ENCODE data around the gene PRR36.

Gene PRR36

GRCh38 chr19:7899751-7900378, 25.7 kb upstream of the PRR36 start:
- Histone ChIP-seq H3K4me1 (ENCODE audit: control insufficient read depth in 2 of 2, insufficient read depth in 1 of 2, low read depth in 1 of 2, low read length in 2 of 2) (peaks cover 7 to 12% of the 10 kb centered on the region in 2 donors), H3K18ac (ENCODE audit: low read length) (no peak overlapping the region), H3K27ac (replicated peaks; ENCODE audit: low read length) (no peak overlapping the region), H2BK120ac (ENCODE audit: low read depth, low read length) (peak overlapping the region; percentile 17), H3K4ac (ENCODE audit: low read length) (no peak overlapping the region), H2AFZ (ENCODE audit: low read length) (no peak overlapping the region), H3K14ac (ENCODE audit: low read length) (no peak overlapping the region), H3K23ac (ENCODE audit: low read depth, low read length, poor library complexity) (peak overlapping the region; percentile 30), H3K27me3 (ENCODE audit: control insufficient read depth in 3 of 3, insufficient read depth in 3 of 3, low read depth in 1 of 3, low read length in 3 of 3) (peaks cover 0 to 4% (median 0%) of the 10 kb centered on the region in 3 experiments), H2BK12ac (ENCODE audit: low read length) (peak overlapping the region; percentile 41), H4K8ac (ENCODE audit: low read depth, low read length) (no peak overlapping the region), H2BK5ac (ENCODE audit: low read length) (peak overlapping the region; percentile 42), H4K91ac (ENCODE audit: low read depth, low read length, poor library complexity) (no peak overlapping the region), H3K36me3 (replicated peaks in 1 of 2; ENCODE audit: control insufficient read depth in 2 of 2, insufficient read depth in 2 of 2, low read length in 2 of 2) (no peaks in the 10 kb centered on the region), H3K9ac (ENCODE audit: low read depth, low read length, poor library complexity) (peak overlapping the region; percentile 9), H3K4me3 (ENCODE audit: low read length in 2 of 2) (no peak overlapping the region), H3K79me1 (ENCODE audit: low read depth, low read length) (peaks cover 5% of the 10 kb centered on the region), H2BK15ac (ENCODE audit: low read length) (peak overlapping the region; percentile 75), H2AK5ac (ENCODE audit: low read depth, low read length) (peak overlapping the region; percentile 63), H3K9me3 (replicated peaks in 1 of 2; ENCODE audit: control insufficient read depth in 2 of 2, insufficient read depth in 1 of 2, low read depth in 1 of 2, low read length in 2 of 2) (no peaks in the 10 kb centered on the region), H3K4me2 (ENCODE audit: insufficient read depth, low read length, poor library complexity, severe bottlenecking) (no peak overlapping the region)
- no CpG with 5 or more reads among the region's 34 CpGs for WGBS, 2 donors (ENCODE audit: extremely low coverage in 2 of 2, insufficient read length in 2 of 2, insufficient replicate concordance in 1 of 2)
- no peak for DNase-seq (ENCODE audit: low spot score)

GRCh38 chr19:7898967-7899366, 24.8 kb upstream of the PRR36 start:
- no peak overlapping the region for H3K23ac ChIP-seq (ENCODE audit: low read depth, low read length, poor library complexity)
- no peak overlapping the region for H3K14ac ChIP-seq (ENCODE audit: low read length)
- H3K9ac ChIP-seq (ENCODE audit: low read depth, low read length, poor library complexity) = no peak overlapping the region
- H3K4ac ChIP-seq (ENCODE audit: low read length) = no peak overlapping the region
- no peak overlapping the region for H4K91ac ChIP-seq (ENCODE audit: low read depth, low read length, poor library complexity)
- H2BK5ac ChIP-seq (ENCODE audit: low read length) = no peak overlapping the region
- no peak overlapping the region for H2AK5ac ChIP-seq (ENCODE audit: low read depth, low read length)
- H2AFZ ChIP-seq (ENCODE audit: low read length) = no peak overlapping the region
- H2BK15ac ChIP-seq (ENCODE audit: low read length) = no peak overlapping the region
- DNase-seq (ENCODE audit: low spot score) = no peak
- H2BK12ac ChIP-seq (ENCODE audit: low read length) = no peak overlapping the region
- H4K8ac ChIP-seq (ENCODE audit: low read depth, low read length) = no peak overlapping the region
- H3K4me1 ChIP-seq (ENCODE audit: control insufficient read depth in 2 of 2, insufficient read depth in 1 of 2, low read depth in 1 of 2, low read length in 2 of 2) = peaks cover 2 to 6% of the 10 kb centered on the region in 2 donors
- peaks cover 0 to 4% (median 0%) of the 10 kb centered on the region in 3 experiments for H3K27me3 ChIP-seq (ENCODE audit: control insufficient read depth in 3 of 3, insufficient read depth in 3 of 3, low read depth in 1 of 3, low read length in 3 of 3)
- WGBS, 2 donors (ENCODE audit: extremely low coverage in 2 of 2, insufficient read length in 2 of 2, insufficient replicate concordance in 1 of 2) = no CpG with 5 or more reads among the region's 16 CpGs
- H3K36me3 ChIP-seq (replicated peaks in 1 of 2; ENCODE audit: control insufficient read depth in 2 of 2, insufficient read depth in 2 of 2, low read length in 2 of 2) = no peaks in the 10 kb centered on the region
- H3K27ac ChIP-seq (replicated peaks; ENCODE audit: low read length) = no peak overlapping the region
- no peaks in the 10 kb centered on the region for H3K9me3 ChIP-seq (replicated peaks in 1 of 2; ENCODE audit: control insufficient read depth in 2 of 2, insufficient read depth in 1 of 2, low read depth in 1 of 2, low read length in 2 of 2)
- no peak overlapping the region for H3K4me2 ChIP-seq (ENCODE audit: insufficient read depth, low read length, poor library complexity, severe bottlenecking)
- H3K18ac ChIP-seq (ENCODE audit: low read length) = no peak overlapping the region
- no peak overlapping the region for H2BK120ac ChIP-seq (ENCODE audit: low read depth, low read length)
- no peaks in the 10 kb centered on the region for H3K79me1 ChIP-seq (ENCODE audit: low read depth, low read length)
- no peak overlapping the region for H3K4me3 ChIP-seq (ENCODE audit: low read length in 2 of 2)

GRCh38 chr19:7897292-7897691, 23.1 kb upstream of the PRR36 start:
- Histone ChIP-seq H3K14ac (ENCODE audit: low read length) (no peak overlapping the region), H3K4ac (ENCODE audit: low read length) (no peak overlapping the region), H3K36me3 (replicated peaks in 1 of 2; ENCODE audit: control insufficient read depth in 2 of 2, insufficient read depth in 2 of 2, low read length in 2 of 2) (no peaks in the 10 kb centered on the region), H3K4me2 (ENCODE audit: insufficient read depth, low read length, poor library complexity, severe bottlenecking) (no peak overlapping the region), H3K18ac (ENCODE audit: low read length) (no peak overlapping the region), H2BK15ac (ENCODE audit: low read length) (no peak overlapping the region), H3K4me3 (ENCODE audit: low read length in 2 of 2) (no peak overlapping the region), H3K4me1 (ENCODE audit: control insufficient read depth in 2 of 2, insufficient read depth in 1 of 2, low read depth in 1 of 2, low read length in 2 of 2) (no peaks in the 10 kb centered on the region), H3K79me1 (ENCODE audit: low read depth, low read length) (no peaks in the 10 kb centered on the region), H2BK12ac (ENCODE audit: low read length) (no peak overlapping the region), H4K91ac (ENCODE audit: low read depth, low read length, poor library complexity) (no peak overlapping the region), H2BK120ac (ENCODE audit: low read depth, low read length) (no peak overlapping the region), H3K27me3 (ENCODE audit: control insufficient read depth in 3 of 3, insufficient read depth in 3 of 3, low read depth in 1 of 3, low read length in 3 of 3) (no peaks in the 10 kb centered on the region), H2AFZ (ENCODE audit: low read length) (no peak overlapping the region), H3K9me3 (replicated peaks in 1 of 2; ENCODE audit: control insufficient read depth in 2 of 2, insufficient read depth in 1 of 2, low read depth in 1 of 2, low read length in 2 of 2) (no peaks in the 10 kb centered on the region), H3K27ac (replicated peaks; ENCODE audit: low read length) (no peak overlapping the region), H4K8ac (ENCODE audit: low read depth, low read length) (no peak overlapping the region), H2BK5ac (ENCODE audit: low read length) (no peak overlapping the region), H2AK5ac (ENCODE audit: low read depth, low read length) (no peak overlapping the region), H3K23ac (ENCODE audit: low read depth, low read length, poor library complexity) (no peak overlapping the region), H3K9ac (ENCODE audit: low read depth, low read length, poor library complexity) (no peak overlapping the region)
- DNase-seq (ENCODE audit: low spot score) = no peak
- no CpG with 5 or more reads among the region's 11 CpGs for WGBS, 2 donors (ENCODE audit: extremely low coverage in 2 of 2, insufficient read length in 2 of 2, insufficient replicate concordance in 1 of 2)

DNA sequence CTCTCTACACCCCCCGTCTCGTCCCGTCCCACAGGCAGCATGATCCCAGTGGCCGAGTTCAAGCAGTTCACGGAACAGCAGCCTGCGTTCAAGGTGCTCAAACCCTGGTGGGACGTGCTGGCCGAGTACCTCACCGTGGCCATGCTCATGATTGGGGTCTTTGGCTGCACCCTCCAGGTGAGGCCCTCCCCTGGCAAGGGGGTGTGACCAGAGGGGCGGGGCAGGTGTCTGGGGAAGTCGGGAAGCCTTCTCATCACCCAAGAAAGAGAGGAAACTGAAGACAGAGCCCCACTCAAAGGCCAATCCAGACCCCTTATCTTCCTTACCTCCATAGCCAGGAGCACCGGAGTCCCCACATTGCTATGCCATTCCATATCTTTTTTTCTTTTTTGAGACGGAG, 21.4 kb upstream of the PRR36 start:
- no peak overlapping the region for H3K14ac ChIP-seq (ENCODE audit: low read length)
- H2BK5ac ChIP-seq (ENCODE audit: low read length) = peak overlapping the region; percentile 39
- WGBS, 2 donors (ENCODE audit: extremely low coverage in 2 of 2, insufficient read length in 2 of 2, insufficient replicate concordance in 1 of 2) = no CpG with 5 or more reads among the region's 13 CpGs
- peak overlapping the region; percentile 38 for H3K18ac ChIP-seq (ENCODE audit: low read length)
- no peak overlapping the region for H2AFZ ChIP-seq (ENCODE audit: low read length)
- H2BK12ac ChIP-seq (ENCODE audit: low read length) = no peak overlapping the region
- no peaks in the 10 kb centered on the region for H3K9me3 ChIP-seq (replicated peaks in 1 of 2; ENCODE audit: control insufficient read depth in 2 of 2, insufficient read depth in 1 of 2, low read depth in 1 of 2, low read length in 2 of 2)
- no peak overlapping the region for H3K4me2 ChIP-seq (ENCODE audit: insufficient read depth, low read length, poor library complexity, severe bottlenecking)
- H3K4ac ChIP-seq (ENCODE audit: low read length) = peak overlapping the region; percentile 66
- peak overlapping the region in 1 of 2 donors; percentile 10 for H3K4me3 ChIP-seq (ENCODE audit: low read length in 2 of 2)
- H3K27ac ChIP-seq (replicated peaks; ENCODE audit: low read length) = no peak overlapping the region
- no peak overlapping the region for H4K91ac ChIP-seq (ENCODE audit: low read depth, low read length, poor library complexity)
- peak overlapping the region; percentile 89 for H3K23ac ChIP-seq (ENCODE audit: low read depth, low read length, poor library complexity)
- no peaks in the 10 kb centered on the region for H3K79me1 ChIP-seq (ENCODE audit: low read depth, low read length)
- no peak overlapping the region for H2BK120ac ChIP-seq (ENCODE audit: low read depth, low read length)
- H3K27me3 ChIP-seq (ENCODE audit: control insufficient read depth in 3 of 3, insufficient read depth in 3 of 3, low read depth in 1 of 3, low read length in 3 of 3) = peaks cover 0 to 5% (median 0%) of the 10 kb centered on the region in 3 experiments
- H3K36me3 ChIP-seq (replicated peaks in 1 of 2; ENCODE audit: control insufficient read depth in 2 of 2, insufficient read depth in 2 of 2, low read length in 2 of 2) = no peaks in the 10 kb centered on the region
- peak overlapping the region; percentile 44 for H3K9ac ChIP-seq (ENCODE audit: low read depth, low read length, poor library complexity)
- no peak overlapping the region for H4K8ac ChIP-seq (ENCODE audit: low read depth, low read length)
- peak overlapping the region; percentile 46 for H2AK5ac ChIP-seq (ENCODE audit: low read depth, low read length)
- peak overlapping the region; percentile 49 for H2BK15ac ChIP-seq (ENCODE audit: low read length)
- DNase-seq (ENCODE audit: low spot score) = no peak
- peaks cover 0 to 5% of the 10 kb centered on the region in 2 donors for H3K4me1 ChIP-seq (ENCODE audit: control insufficient read depth in 2 of 2, insufficient read depth in 1 of 2, low read depth in 1 of 2, low read length in 2 of 2)
